AG04449 (cell line): ENCODE results near the gene PYROXD2.
A peak's percentile ranks its signal among the peaks of the same experiment; 100 is the strongest.

ENCODE experiments used
- CTCF ChIA-PET: fragments of 350-600 bp; formaldehyde crosslinking; extraction: SDS; loops from one replicate; lab custom pipeline; 2021; ENCODE audit warnings: antibody characterized with exemption; lab: Yijun Ruan, JAX
- POLR2A ChIA-PET: fragments of 400-600, 350-600 bp; formaldehyde crosslinking; extraction: SDS; loops from one replicate; lab custom pipeline; 2020; ENCODE audit warnings: antibody characterized with exemption, inconsistent platforms; lab: Yijun Ruan, JAX
- DNase-seq: peaks from one replicate; pipeline ENCODE4 v3.0.0-alpha.2; 2010; ENCODE audit warnings: low read depth, low spot score
- H3K4me3 ChIP-seq: 2 replicates; pipeline ENCODE4 v1.5.1; 2011; ENCODE audit warnings: low read depth, mild to moderate bottlenecking, control low read depth, low read length
- CTCF ChIP-seq: IDR thresholded peaks from one replicate; pipeline ENCODE4 v1.5.1; 2011; ENCODE audit warnings: mild to moderate bottlenecking, moderate library complexity, low read length, control low read depth, inconsistent platforms; ENCODE audit not compliant: insufficient read depth; ENCODE audit errors: missing control alignments

The PYROXD2 gene

GRCh38 chr10:98450618-98451017 is 35.6 kb upstream of the PYROXD2 start:
- no peak for TF ChIP-seq CTCF
- ChIA-PET CTCF (interaction anchor here (2.1 kb wide), 1 partner anchor 17 kb away, joined by 7 read pairs; no protein-coding TSS in a partner anchor), POLR2A (no interaction called here)
- DNase-seq = no peak
- H3K4me3 ChIP-seq = no peak overlapping the region

DNA sequence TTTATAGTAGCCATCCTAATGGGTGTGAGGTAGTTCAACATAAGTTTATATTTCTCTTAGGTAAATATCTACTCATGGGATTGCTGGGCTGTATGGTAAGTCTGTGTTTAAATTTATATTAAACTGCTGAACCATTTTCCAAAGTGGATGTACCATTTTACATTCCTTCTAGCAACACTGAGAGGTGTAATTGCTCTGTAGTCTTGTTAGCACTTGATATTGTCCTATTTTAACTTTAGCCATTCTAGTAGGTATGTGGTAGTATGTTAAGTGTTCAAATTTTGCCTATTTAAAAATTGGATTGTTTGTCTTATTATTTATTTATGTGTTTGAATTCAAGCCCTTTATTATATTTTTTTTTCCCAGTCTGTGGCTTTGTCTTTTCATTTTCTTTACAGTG is 34.3 kb upstream of the PYROXD2 start:
- no peak for TF ChIP-seq CTCF
- no peak overlapping the region for H3K4me3 ChIP-seq
- ChIA-PET CTCF (no interaction called here), POLR2A (no interaction called here)
- no peak for DNase-seq

GRCh38 chr10:98446661-98447221 is 31.8 kb upstream of the PYROXD2 start, which contains the start of gene HPS1:
Gene HPS1 (minus strand): TSS chr10:98446935. CDS start chr10:98443240, 3,695 bp downstream.
- DNase-seq = no peak
- CTCF ChIA-PET = interaction anchor here (0.9 to 3.4 kb wide), 4 partner anchors 21 to 687 kb away, joined by 3 to 14 read pairs (median 3); no protein-coding TSS in a partner anchor
- POLR2A ChIA-PET = interaction anchor here (0.7 to 0.9 kb wide), 2 partner anchors 32 to 67 kb away, joined by 3 read pairs; partner anchors contain the start of gene PYROXD2
- TF ChIP-seq CTCF = peak; percentile 9
- H3K4me3 ChIP-seq = peak within 1 kb of the TSS; percentile 82

- CTCF ChIA-PET = interaction anchor here (0.9 to 3.4 kb wide), 4 partner anchors 10 to 686 kb away, joined by 3 to 14 read pairs (median 4); no protein-coding TSS in a partner anchor
- no peak for TF ChIP-seq CTCF
- POLR2A ChIA-PET = interaction anchor here (0.7 to 0.9 kb wide), 2 partner anchors 31 to 67 kb away, joined by 3 read pairs; partner anchors contain the start of gene PYROXD2
- peak overlapping the region; percentile 82 for H3K4me3 ChIP-seq
- DNase-seq = no peak
These were observed 31.2 kb upstream of the PYROXD2 start for GRCh38 chr10:98446151-98446660.

DNA sequence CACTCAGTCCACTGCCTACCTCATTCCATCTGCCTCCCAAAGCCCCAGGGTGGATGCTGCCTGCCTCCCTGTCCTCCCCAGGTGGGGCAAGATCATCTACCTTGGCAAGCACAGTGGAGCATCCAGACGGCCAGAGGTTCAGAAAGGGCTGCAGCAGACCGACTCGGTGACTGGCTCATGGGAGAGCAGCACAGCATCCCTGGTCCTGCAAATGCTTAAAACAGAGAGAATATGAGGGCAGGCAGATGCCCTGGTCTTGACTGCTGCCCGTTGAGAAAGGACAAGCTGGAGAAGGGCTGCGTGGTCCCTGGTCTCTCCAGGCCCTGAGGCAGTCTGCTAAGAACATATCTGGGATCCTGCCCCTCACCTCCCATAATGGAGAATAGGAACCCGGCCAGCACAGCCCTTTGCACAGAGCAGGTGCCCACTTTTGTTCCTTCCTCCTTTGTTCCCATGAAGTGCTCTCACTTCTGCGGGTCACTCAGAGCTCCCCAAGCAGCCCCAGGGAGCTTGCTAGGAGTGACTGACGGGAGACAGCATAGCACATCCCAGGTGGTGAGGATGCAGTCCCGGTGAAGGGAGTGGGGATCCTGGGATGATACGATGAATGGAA is 30.3 kb upstream of the PYROXD2 start:
- CTCF ChIA-PET = interaction anchor here (0.6 to 3.4 kb wide), 4 partner anchors 9 to 23 kb away, joined by 3 to 14 read pairs (median 5); no protein-coding TSS in a partner anchor
- POLR2A ChIA-PET = no interaction called here
- DNase-seq = no peak
- peak overlapping the region; percentile 82 for H3K4me3 ChIP-seq
- TF ChIP-seq CTCF = no peak

DNA sequence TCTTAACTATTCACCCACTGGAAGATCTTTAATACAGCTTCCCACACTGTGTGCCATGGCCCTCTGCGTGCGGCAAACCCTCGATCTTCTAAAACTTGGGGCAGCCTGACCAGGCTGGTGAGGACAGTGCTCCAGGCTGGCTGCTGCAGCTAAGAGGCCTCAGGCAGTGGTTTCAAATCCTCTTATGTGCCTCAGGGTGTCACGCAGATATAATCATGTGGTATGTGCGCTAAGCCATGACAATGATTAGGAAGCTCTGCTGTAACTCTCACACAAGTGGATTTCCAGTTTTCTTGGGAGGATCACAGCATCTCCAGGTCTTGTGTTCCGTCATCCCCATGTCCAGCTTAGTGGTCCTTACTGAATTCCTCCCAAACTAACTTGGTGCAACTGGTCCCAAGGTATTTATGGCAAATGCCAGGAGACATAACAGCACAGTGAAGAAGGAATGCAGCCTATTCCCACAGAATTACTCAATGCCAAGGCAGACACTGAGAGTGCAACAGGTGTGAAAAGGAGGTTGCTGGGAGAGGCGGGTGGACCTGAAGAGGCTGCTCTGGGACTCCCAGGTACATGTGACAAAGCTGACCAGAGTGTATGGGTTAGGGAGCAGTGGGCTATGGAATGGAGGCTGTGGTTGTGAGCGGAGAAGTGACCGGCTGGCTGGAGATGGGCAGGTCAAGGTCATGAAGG is 29.5 kb upstream of the PYROXD2 start:
- H3K4me3 ChIP-seq = no peak overlapping the region
- ChIA-PET CTCF (interaction anchor here (1.5 to 3.4 kb wide), 4 partner anchors 8 to 202 kb away, joined by 3 to 14 read pairs (median 5); no protein-coding TSS in a partner anchor), POLR2A (no interaction called here)
- TF ChIP-seq CTCF = no peak
- no peak for DNase-seq
